OCI-LY3 (cell line): ENCODE results near the gene TNNI3K.

ENCODE experiments used
- EZH2phosphoT487 ChIP-seq: fragments of 200-600 bp; shearing (Covaris generic); IDR thresholded peaks from 2 replicates; pipeline ENCODE4 v1.6.1; 2018; ENCODE audit warnings: antibody characterized with exemption, mixed run types, low read depth
- TF ChIP-seq, protein P1 (sequence below): fragments of 200-600, 300-600 bp; sonication (generic); IDR thresholded peaks from 2 replicates; pipeline ENCODE4 v1.5.1; 2014; ENCODE audit warnings: antibody characterized with exemption, low read length, low read depth

GRCh38 chr1:74463333-74463988 is 228.3 kb downstream of the TNNI3K start:
- TF ChIP-seq, protein P1, sequence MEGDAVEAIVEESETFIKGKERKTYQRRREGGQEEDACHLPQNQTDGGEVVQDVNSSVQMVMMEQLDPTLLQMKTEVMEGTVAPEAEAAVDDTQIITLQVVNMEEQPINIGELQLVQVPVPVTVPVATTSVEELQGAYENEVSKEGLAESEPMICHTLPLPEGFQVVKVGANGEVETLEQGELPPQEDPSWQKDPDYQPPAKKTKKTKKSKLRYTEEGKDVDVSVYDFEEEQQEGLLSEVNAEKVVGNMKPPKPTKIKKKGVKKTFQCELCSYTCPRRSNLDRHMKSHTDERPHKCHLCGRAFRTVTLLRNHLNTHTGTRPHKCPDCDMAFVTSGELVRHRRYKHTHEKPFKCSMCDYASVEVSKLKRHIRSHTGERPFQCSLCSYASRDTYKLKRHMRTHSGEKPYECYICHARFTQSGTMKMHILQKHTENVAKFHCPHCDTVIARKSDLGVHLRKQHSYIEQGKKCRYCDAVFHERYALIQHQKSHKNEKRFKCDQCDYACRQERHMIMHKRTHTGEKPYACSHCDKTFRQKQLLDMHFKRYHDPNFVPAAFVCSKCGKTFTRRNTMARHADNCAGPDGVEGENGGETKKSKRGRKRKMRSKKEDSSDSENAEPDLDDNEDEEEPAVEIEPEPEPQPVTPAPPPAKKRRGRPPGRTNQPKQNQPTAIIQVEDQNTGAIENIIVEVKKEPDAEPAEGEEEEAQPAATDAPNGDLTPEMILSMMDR = no peak
- TF ChIP-seq EZH2phosphoT487 = no peak
